ENCODE results near the gene DSCAML1.

- no peak for TF ChIP-seq CTCF (IDR thresholded peaks at IDR 0.05)
- no peak for TF ChIP-seq POLR2A (IDR thresholded peaks at IDR 0.05)
Observed at GRCh38 chr11:117670443-117670842, 126.6 kb downstream of the DSCAML1 start.

Measured in testis (tissue), 2 donors.